H1 (cell line): Measurements from ENCODE around the gene DIAPH2. TPM values are rescaled to one million over a fixed set of nuclear protein-coding genes. Genes with fewer than 3 reads are reported as not detected.

Experiments used
- CTBP2 ChIP-seq: IDR thresholded peaks from 2 replicates; pipeline ENCODE4 v1.7.0; 2011; ENCODE audit warnings: borderline replicate concordance, mild to moderate bottlenecking, moderate library complexity, mixed read lengths, low read length; ENCODE audit not compliant: insufficient read depth, insufficient read length
- HDAC6 ChIP-seq: IDR thresholded peaks from one replicate; pipeline ENCODE4 v1.7.1; 2012; ENCODE audit warnings: low read depth, mild to moderate bottlenecking, inconsistent platforms, low read length, moderate library complexity
- POU5F1 ChIP-seq: IDR thresholded peaks from 2 replicates; pipeline ENCODE4 v1.6.1; 2011; ENCODE audit warnings: low read depth, mild to moderate bottlenecking, low read length, moderate library complexity
- RXRA ChIP-seq: IDR thresholded peaks from 2 replicates; pipeline ENCODE4 v1.6.1; 2011; ENCODE audit warnings: low read depth, mild to moderate bottlenecking, low read length, moderate library complexity; ENCODE audit not compliant: insufficient read depth
- SP2 ChIP-seq: IDR thresholded peaks from 2 replicates; pipeline ENCODE4 v1.6.1; 2012; ENCODE audit warnings: mild to moderate bottlenecking, low read length, inconsistent platforms
- SP4 ChIP-seq: IDR thresholded peaks from 2 replicates; pipeline ENCODE4 v1.6.1; 2012; ENCODE audit warnings: low read length, inconsistent platforms
- SRF ChIP-seq: IDR thresholded peaks from 2 replicates; pipeline ENCODE4 v1.6.1; 2011; ENCODE audit warnings: mild to moderate bottlenecking, low read depth, low read length, moderate library complexity
- polyA plus RNA-seq, 7 experiments: library from polyadenylated mRNA; depleted of rRNA in 3 of 7; stranded (reverse) in 5 of 7; unstranded in 2 of 7; fragments of >200 nt in 5 of 7; fragments of 200-250 nt in 2 of 7; gene quantifications; 1 replicate in 5 of 7; 2 replicates in 1 of 7; 4 replicates in 1 of 7; pipeline versions ENCODE4 v1.2.1 to v1.2.3, GENCODE V29; 2011 to 2013; ENCODE audit warnings: missing spikeins in 2 of 7, mixed read lengths in 2 of 7
- total RNA-seq: library from RNA; stranded (reverse); fragmentation: NEBNext Ultra II Directional; extraction: Animal tissue kit (Norgen Biotek cat#: 25700); gene quantifications from 2 replicates; pipeline ENCODE4 v1.2.1, GENCODE V29; 2021

Gene DIAPH2
- total and polyA plus RNA-seq, 2 of the 8 experiments (the other 6 are each of a cell fraction or from before 2014, with no cell fraction given): 4.4 to 24.3 TPM

DNA sequence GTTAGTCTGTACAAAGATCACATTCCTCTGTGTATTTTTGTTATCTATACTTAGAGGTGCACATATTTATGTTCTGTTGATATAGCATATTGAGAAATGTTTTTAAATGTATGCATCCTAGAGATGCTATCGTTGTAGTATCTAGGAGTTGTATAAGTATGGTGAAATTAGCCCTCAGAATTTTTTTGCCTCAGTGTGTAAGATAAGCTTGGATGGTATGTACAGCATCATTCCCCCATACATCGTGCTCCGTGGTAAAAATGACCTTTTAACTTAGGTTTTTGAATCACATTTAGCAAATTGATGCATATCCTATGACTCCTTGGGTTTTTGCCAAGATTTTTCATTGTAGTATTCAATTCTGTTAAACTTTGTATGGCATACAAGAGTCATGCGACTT lies 312.6 kb downstream of the DIAPH2 start (continued):
- TF ChIP-seq POU5F1: no peak
- TF ChIP-seq SP2: no peak
- no peak for TF ChIP-seq SP4
- no peak for TF ChIP-seq CTBP2
- TF ChIP-seq HDAC6: no peak
- TF ChIP-seq RXRA: no peak
- TF ChIP-seq SRF: no peak
